GM12878 (cell line): ENCODE results near the gene ATP13A2. TPM values are rescaled to one million over a fixed set of nuclear protein-coding genes. Genes with fewer than 3 reads are reported as not detected.

Experiments used
- CUX1 ChIP-seq: IDR thresholded peaks from 2 replicates; pipeline ENCODE4 v1.6.1; 2012; ENCODE audit warnings: improper control_type of control experiment, low read depth, low read length; ENCODE audit not compliant: insufficient replicate concordance
- PAX5 ChIP-seq: IDR thresholded peaks from 2 replicates; pipeline ENCODE4 v1.6.1; 2011; ENCODE audit warnings: low read depth, low read length, borderline replicate concordance
- ZNF592 ChIP-seq: fragments of 450-650 bp; IDR thresholded peaks from 2 replicates; pipeline ENCODE4 v1.6.1; 2017; ENCODE audit warnings: mild to moderate bottlenecking, moderate library complexity
- polyA plus RNA-seq, 11 experiments: library from polyadenylated mRNA; depleted of rRNA in 4 of 11; unstranded in 6 of 11; stranded (reverse) in 5 of 11; fragments of >200 nt; fragmentation: Nextera tagmentation in 4 of 11; fragmentation: Illumina TruSeq in 1 of 11; extraction: Ambion mirVana in 4 of 11; extraction: Trizol in 1 of 11; gene quantifications; 1 replicate in 1 of 11; 2 replicates in 10 of 11; pipeline versions ENCODE4 v1.2.1 to v1.2.3, GENCODE V29; 2011 to 2016; ENCODE audit warnings: inconsistent platforms in 2 of 11, missing spikeins in 2 of 11, low read depth in 1 of 11
- total RNA-seq, 4 experiments: library from RNA; depleted of rRNA in 3 of 4; stranded (reverse); fragments of >200 nt in 3 of 4; fragmentation: Illumina TruSeq in 1 of 4; extraction: Trizol in 1 of 4; gene quantifications; 2 replicates each; pipeline versions ENCODE4 v1.2.1 to v1.2.3, GENCODE V29; 2013 to 2021

ATP13A2 gene
- total and polyA plus RNA-seq, 10 of the 15 experiments (the other 5 are each of a cell fraction or from before 2014, with no cell fraction given): 0.24 to 30.5 (median 8.0) TPM

- TF ChIP-seq ZNF592 (no peak), PAX5 (no peak), CUX1 (no peak)
Measured at GRCh38 chr1:17039522-17039921, 27.8 kb upstream of the ATP13A2 start (continued).
